ENCODE data around the gene ACTA2. TPM values are rescaled to one million over a fixed set of nuclear protein-coding genes. Genes with fewer than 3 reads are reported as not detected.

ACTA2 gene
- 1,211 and 1,255 TPM in 2 replicates for total RNA-seq

GRCh38 chr10:88952647-88953111 lies at the start of gene ACTA2:
Gene ACTA2, minus strand, starts transcription at chr10:88952773. Its CDS starts 3,843 bp downstream, at chr10:88948930.

GRCh38 chr10:88990384-88991160 lies 38.0 kb upstream of the ACTA2 start, which contains the start of gene FAS:
Gene FAS, plus strand, starts transcription at chr10:88990798. Its CDS starts 79 bp downstream, at chr10:88990877.

Other genes with a start within 250 kb of the ACTA2 start
- not detected in 2 replicates for gene LIPK, start 246.5 kb downstream of the ACTA2 start, total RNA-seq
- gene LIPN, start 192.8 kb downstream of the ACTA2 start, total RNA-seq, result not detected in 2 replicates
- gene LIPM, start 150.0 kb downstream of the ACTA2 start, total RNA-seq, result 0.10 and 0.13 TPM in 2 replicates
- gene ANKRD22, start 100.9 kb downstream of the ACTA2 start, total RNA-seq, result 0.07 TPM in 1 of 2 replicates, not detected in the other
- 7.6 and 48.9 TPM in 2 replicates for gene STAMBPL1, start 72.5 kb downstream of the ACTA2 start, total RNA-seq
- 47.5 and 76.8 TPM in 2 replicates for gene FAS, start 38.0 kb upstream of the ACTA2 start, total RNA-seq